HepG2 (cell line): Measurements from ENCODE around the gene PGS1. TPM values are rescaled to one million over a fixed set of nuclear protein-coding genes. Genes with fewer than 3 reads are reported as not detected.

Experiments
- AKAP8 ChIP-seq: sonication (generic); formaldehyde crosslinking; IDR thresholded peaks from 2 replicates; pipeline ENCODE4 v1.5.1; 2020; ENCODE audit warnings: mild to moderate bottlenecking, missing genetic modification reagents
- ASH2L ChIP-seq: fragments of 300-600, 200-600 bp; sonication (generic); IDR thresholded peaks from 2 replicates; pipeline ENCODE4 v1.7.0; 2017; ENCODE audit warnings: low read depth, mild to moderate bottlenecking, moderate library complexity, mixed read lengths, low read length; ENCODE audit not compliant: insufficient read length
- CEBPG ChIP-seq: IDR thresholded peaks from 2 replicates; pipeline ENCODE4 v1.6.1; 2016
- DZIP1 ChIP-seq: sonication (generic); formaldehyde crosslinking; IDR thresholded peaks from 2 replicates; pipeline ENCODE4 v1.5.0; 2020; ENCODE audit warnings: mild to moderate bottlenecking, missing genetic modification reagents
- FIP1L1 ChIP-seq: fragments of 200-400 bp; formaldehyde crosslinking; IDR thresholded peaks from 2 replicates; pipeline ENCODE4 v1.6.1; 2018; ENCODE audit warnings: low read depth, mild to moderate bottlenecking, low read length, moderate library complexity, borderline replicate concordance; ENCODE audit not compliant: insufficient read depth
- IKZF4 ChIP-seq: sonication (generic); formaldehyde crosslinking; IDR thresholded peaks from 2 replicates; pipeline ENCODE4 v1.5.1; 2020; ENCODE audit warnings: borderline replicate concordance, mild to moderate bottlenecking, low read depth, missing genetic modification reagents; ENCODE audit errors: not compliant biosample characterization
- MXD3 ChIP-seq: IDR thresholded peaks from 2 replicates; pipeline ENCODE4 v1.6.1; 2016; ENCODE audit warnings: mild to moderate bottlenecking, missing biosample characterization, missing genetic modification reagents
- NBN ChIP-seq: fragments of 450-650 bp; conservative IDR thresholded peaks from 2 replicates; pipeline ENCODE4 v1.6.1; 2017
- NFE2L2 ChIP-seq: fragments of 150-350 bp; IDR thresholded peaks from 2 replicates; pipeline ENCODE4 v1.6.1; 2014; ENCODE audit warnings: low read length
- PCBP1 ChIP-seq: fragments of 200-400 bp; formaldehyde crosslinking; IDR thresholded peaks from 2 replicates; pipeline ENCODE4 v1.6.1; 2017; ENCODE audit warnings: mild to moderate bottlenecking, low read depth, low read length, borderline replicate concordance
- SMARCE1 ChIP-seq: fragments of 450-650 bp; IDR thresholded peaks from 2 replicates; pipeline ENCODE4 v1.6.1; 2017; ENCODE audit warnings: borderline replicate concordance
- SNAPC2 ChIP-seq: sonication (generic); formaldehyde crosslinking; IDR thresholded peaks from 2 replicates; pipeline ENCODE4 v1.8.1; 2022; ENCODE audit warnings: mild to moderate bottlenecking, missing genetic modification reagents
- ZBTB7A ChIP-seq: sonication (generic); formaldehyde crosslinking; IDR thresholded peaks from 2 replicates; pipeline ENCODE4 v1.8.0; 2022; ENCODE audit warnings: mild to moderate bottlenecking, missing genetic modification reagents
- ZC3H13 ChIP-seq: sonication (generic); formaldehyde crosslinking; IDR thresholded peaks from 2 replicates; pipeline ENCODE4 v1.8.1; 2023; ENCODE audit warnings: mild to moderate bottlenecking, missing genetic modification reagents, moderate library complexity
- ZNF232 ChIP-seq: sonication (generic); formaldehyde crosslinking; IDR thresholded peaks from 2 replicates; pipeline ENCODE4 v1.4.0; 2020; ENCODE audit warnings: missing genetic modification reagents, borderline replicate concordance
- ZNF24 ChIP-seq: fragments of 450-650 bp; IDR thresholded peaks from 2 replicates; pipeline ENCODE4 v1.6.1; 2017; ENCODE audit warnings: antibody characterized with exemption, mild to moderate bottlenecking
- ZNF619 ChIP-seq: sonication (generic); formaldehyde crosslinking; IDR thresholded peaks from 2 replicates; pipeline ENCODE4 v1.4.0; 2020; ENCODE audit warnings: mild to moderate bottlenecking, missing genetic modification reagents
- ZNF782 ChIP-seq: sonication (generic); formaldehyde crosslinking; IDR thresholded peaks from 2 replicates; pipeline ENCODE4 v1.4.0; 2020; ENCODE audit warnings: missing genetic modification reagents, mild to moderate bottlenecking, borderline replicate concordance
- ZNF784 ChIP-seq: sonication (generic); formaldehyde crosslinking; IDR thresholded peaks from 2 replicates; pipeline ENCODE4 v1.5.1; 2020; ENCODE audit warnings: missing genetic modification reagents, mild to moderate bottlenecking, borderline replicate concordance
- polyA plus RNA-seq, 8 experiments: library from polyadenylated mRNA; depleted of rRNA in 3 of 8; stranded (reverse) in 7 of 8; unstranded in 1 of 8; fragments of >200 nt; fragmentation: Illumina TruSeq in 4 of 8; extraction: Trizol in 4 of 8; gene quantifications; 2 replicates each; pipeline versions ENCODE4 v1.2.1 to v1.2.3, GENCODE V29; 2011 to 2016; ENCODE audit warnings: low read depth in 4 of 8, missing spikeins in 1 of 8, mixed read lengths in 1 of 8; ENCODE audit not compliant: insufficient read depth in 1 of 8
- total RNA-seq, 5 experiments: library from RNA; depleted of rRNA; stranded (reverse); fragments of >200 nt; fragmentation: Illumina TruSeq; extraction: Trizol; gene quantifications; 2 replicates each; pipeline ENCODE4 v1.2.3, GENCODE V29; 2016; ENCODE audit warnings: low read depth in 1 of 5
- TF ChIP-seq, protein P1 (sequence below): sonication (generic); formaldehyde crosslinking; conservative IDR thresholded peaks from 2 replicates; pipeline ENCODE4 v1.8.0; 2022; ENCODE audit warnings: mild to moderate bottlenecking, moderate library complexity, missing genetic modification reagents

Gene PGS1
- total and polyA plus RNA-seq, 2 of the 13 experiments (the other 11 are each of a cell fraction or from before 2014, with no cell fraction given), result 25.9 to 31.5 TPM

DNA sequence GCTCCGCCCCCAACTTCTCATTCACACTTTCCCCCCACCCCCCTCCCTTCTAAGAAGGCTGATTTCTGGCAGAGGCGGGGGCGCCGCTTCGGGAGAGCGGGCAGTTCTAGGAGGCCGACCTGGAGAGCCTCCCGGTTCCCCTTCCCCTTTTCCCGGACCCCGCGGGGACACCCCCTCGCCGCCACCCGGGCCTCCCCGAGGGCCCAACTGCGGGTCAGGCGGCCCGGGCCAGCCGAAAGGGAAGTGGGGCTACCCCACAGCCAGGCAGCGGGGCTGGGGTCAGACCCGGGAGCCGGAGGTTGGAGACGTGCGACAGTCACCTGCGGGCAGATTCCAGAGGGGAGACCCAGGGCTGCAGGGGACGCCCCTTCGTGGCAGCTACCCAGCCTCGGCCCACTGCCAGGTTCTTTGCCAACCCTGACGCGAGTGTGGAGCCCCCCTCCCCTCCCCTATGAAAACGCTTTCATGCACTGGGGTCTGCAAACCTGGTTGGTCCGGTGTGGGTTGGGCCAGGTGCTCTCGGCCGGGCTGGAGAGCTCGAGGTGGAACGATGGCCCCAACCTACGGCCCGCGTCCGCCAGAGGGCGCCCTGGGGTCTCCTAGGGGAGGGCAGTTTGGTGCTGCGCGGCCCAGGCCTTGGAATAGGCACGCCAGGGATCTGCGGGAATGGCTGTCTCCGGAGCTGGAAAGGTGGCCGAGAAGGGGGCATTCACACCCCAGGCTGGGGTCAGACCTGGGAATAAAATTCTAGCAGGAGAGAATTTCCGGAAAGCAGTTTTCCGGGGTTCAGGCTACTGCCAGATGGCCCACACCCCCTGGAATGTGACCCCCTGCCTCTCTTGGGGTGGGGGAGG, 17.9 kb upstream of the PGS1 start (continued):
- TF ChIP-seq PCBP1, result peak; percentile 82
- no peak for TF ChIP-seq ZNF784 (CRISPR knock-in tag)
- peak; percentile 29; the same call in 1 of the 2 replicates for TF ChIP-seq ZNF619 (CRISPR knock-in tag)
- no peak for TF ChIP-seq SNAPC2 (CRISPR knock-in tag)
- TF ChIP-seq DZIP1, result no peak
- no peak for TF ChIP-seq ZNF24
- no peak for TF ChIP-seq AKAP8 (CRISPR knock-in tag)
- peak; percentile 40; the same call in 1 of the 2 replicates for TF ChIP-seq ZBTB7A (CRISPR knock-in tag)
- peak; percentile 66 for TF ChIP-seq MXD3 (CRISPR knock-in tag)
- no peak; the same call in 1 of the 2 replicates for TF ChIP-seq ZNF232 (CRISPR knock-in tag)
- no peak for TF ChIP-seq NBN
- TF ChIP-seq FIP1L1, result no peak
- TF ChIP-seq SMARCE1, result no peak
- TF ChIP-seq, protein P1, sequence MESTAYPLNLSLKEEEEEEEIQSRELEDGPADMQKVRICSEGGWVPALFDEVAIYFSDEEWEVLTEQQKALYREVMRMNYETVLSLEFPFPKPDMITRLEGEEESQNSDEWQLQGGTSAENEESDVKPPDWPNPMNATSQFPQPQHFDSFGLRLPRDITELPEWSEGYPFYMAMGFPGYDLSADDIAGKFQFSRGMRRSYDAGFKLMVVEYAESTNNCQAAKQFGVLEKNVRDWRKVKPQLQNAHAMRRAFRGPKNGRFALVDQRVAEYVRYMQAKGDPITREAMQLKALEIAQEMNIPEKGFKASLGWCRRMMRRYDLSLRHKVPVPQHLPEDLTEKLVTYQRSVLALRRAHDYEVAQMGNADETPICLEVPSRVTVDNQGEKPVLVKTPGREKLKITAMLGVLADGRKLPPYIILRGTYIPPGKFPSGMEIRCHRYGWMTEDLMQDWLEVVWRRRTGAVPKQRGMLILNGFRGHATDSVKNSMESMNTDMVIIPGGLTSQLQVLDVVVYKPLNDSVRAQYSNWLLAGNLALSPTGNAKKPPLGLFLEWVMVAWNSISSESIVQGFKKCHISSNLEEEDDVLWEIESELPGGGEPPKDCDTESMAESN (CRISPR knock-in tag), result peak; percentile 62; the same call in 1 of the 2 replicates
- TF ChIP-seq NFE2L2, result no peak
- TF ChIP-seq IKZF4 (CRISPR knock-in tag), result no peak
- TF ChIP-seq ASH2L, result no peak
- TF ChIP-seq CEBPG (CRISPR knock-in tag), result peak; percentile 43; the same call in 1 of the 2 replicates
- TF ChIP-seq ZNF782, result no peak
- no peak for TF ChIP-seq ZC3H13
